COR-L47 (cell line): ENCODE measurements around the gene DMWD.

Experiments
- DNase-seq: peaks from one replicate; lab custom pipeline; 2025; lab: John Stamatoyannopoulos, UW

The DMWD gene

GRCh38 chr19:45785781-45786532 lies 6.7 kb downstream of the DMWD start:
- DNase-seq = no peak

- DNase-seq = no peak
These were observed 7.5 kb downstream of the DMWD start for GRCh38 chr19:45785097-45785496.

GRCh38 chr19:45784096-45784495 lies 8.5 kb downstream of the DMWD start:
- no peak for DNase-seq

GRCh38 chr19:45782820-45783785 lies 9.5 kb downstream of the DMWD start:
- no peak for DNase-seq

GRCh38 chr19:45782162-45782691 lies 10.4 kb downstream of the DMWD start, which contains the start of gene DMPK:
Gene DMPK, minus strand, starts transcription at chr19:45782490. Its CDS starts 138 bp downstream, at chr19:45782352.
- DNase-seq = peak; percentile 13

GRCh38 chr19:45781214-45782161 lies 11.2 kb downstream of the DMWD start:
- peak; percentile 83 for DNase-seq

- DNase-seq = no peak
These were observed 12.0 kb downstream of the DMWD start for GRCh38 chr19:45780448-45781213.

- DNase-seq = no peak
These were observed 12.5 kb downstream of the DMWD start for GRCh38 chr19:45780146-45780447.

- peak; percentile 35 for DNase-seq
These were observed 13.2 kb downstream of the DMWD start for GRCh38 chr19:45779231-45780145.

- no peak for DNase-seq
These were observed 14.5 kb downstream of the DMWD start for GRCh38 chr19:45778010-45778661.

GRCh38 chr19:45777395-45777961 lies 15.2 kb downstream of the DMWD start:
- no peak for DNase-seq

- no peak for DNase-seq
These were observed 17.9 kb downstream of the DMWD start for GRCh38 chr19:45774765-45775164.

GRCh38 chr19:45773384-45773783 lies 19.3 kb downstream of the DMWD start:
- DNase-seq = no peak

GRCh38 chr19:45772912-45773311 lies 19.7 kb downstream of the DMWD start:
- no peak for DNase-seq

- DNase-seq = no peak
These were observed 20.4 kb downstream of the DMWD start for GRCh38 chr19:45772130-45772840.

- no peak for DNase-seq
These were observed 21.2 kb downstream of the DMWD start for GRCh38 chr19:45771311-45771933.

- DNase-seq = peak; percentile 97
These were observed 22.2 kb downstream of the DMWD start for GRCh38 chr19:45770192-45771101.
